ENCODE measurements around the gene CDH18.

DNA sequence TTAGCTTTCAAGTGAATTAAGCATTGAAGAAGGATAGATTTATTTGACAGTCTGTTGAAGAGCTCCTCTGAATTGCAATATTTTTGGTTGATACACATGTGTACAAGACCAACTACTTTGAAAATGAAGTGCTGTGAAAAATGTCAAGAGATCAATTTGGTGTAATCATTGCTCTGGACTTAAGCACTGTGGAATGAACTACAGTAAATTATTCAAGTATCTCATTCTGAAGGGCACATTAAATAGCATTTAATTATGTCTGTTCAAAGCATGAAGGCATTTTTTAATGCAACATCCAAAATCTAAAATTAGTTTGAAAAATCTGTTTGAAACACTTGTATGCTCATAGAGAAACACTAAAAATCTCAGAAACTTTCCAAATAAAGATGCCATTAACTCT, 107.5 kb downstream of the CDH18 start:
- TF ChIP-seq POLR2A (IDR thresholded peaks at IDR 0.05) (no peak), CTCF (IDR thresholded peaks at IDR 0.05) (no peak)
